Right ventricle myocardium inferior (tissue), 1 donor: ENCODE data around the gene GPER1. TPM values are rescaled to one million over a fixed set of nuclear protein-coding genes. Genes with fewer than 3 reads are reported as not detected.
"Not testable (repeated sequence)": the region's sequence is repeated elsewhere in the genome, so short reads cannot be mapped to it uniquely, and the experiment has no call there.

Source experiments
- ATAC-seq: fragments of 200-7000 bp; cut with Tn5 transposase; one replicate; pipeline ENCODE4 v1.9.1; 2020; ENCODE audit warnings: mild to moderate bottlenecking, moderate library complexity
- DNase-seq: peaks from one replicate; pipeline ENCODE4 v3.0.0; 2021; ENCODE audit errors: missing footprints
- intact Hi-C: fragments of 100-400 bp; cut with DNase I; formaldehyde crosslinking; loops from one replicate; pipeline ENCODE4 v1.11.0; 2022
- total RNA-seq: library from RNA; stranded (reverse); fragmentation: NEBNext Ultra II Directional; extraction: Animal tissue kit (Norgen Biotek cat#: 25700); gene quantifications from one replicate; pipeline ENCODE4 v1.2.1, GENCODE V29; 2021
- donor health status: DM: no; HTN: yes; CAD: no; lungs with severe emphysema.

GPER1 gene
- total RNA-seq, 1 donor from 2014 or later: 3.6 TPM

DNA sequence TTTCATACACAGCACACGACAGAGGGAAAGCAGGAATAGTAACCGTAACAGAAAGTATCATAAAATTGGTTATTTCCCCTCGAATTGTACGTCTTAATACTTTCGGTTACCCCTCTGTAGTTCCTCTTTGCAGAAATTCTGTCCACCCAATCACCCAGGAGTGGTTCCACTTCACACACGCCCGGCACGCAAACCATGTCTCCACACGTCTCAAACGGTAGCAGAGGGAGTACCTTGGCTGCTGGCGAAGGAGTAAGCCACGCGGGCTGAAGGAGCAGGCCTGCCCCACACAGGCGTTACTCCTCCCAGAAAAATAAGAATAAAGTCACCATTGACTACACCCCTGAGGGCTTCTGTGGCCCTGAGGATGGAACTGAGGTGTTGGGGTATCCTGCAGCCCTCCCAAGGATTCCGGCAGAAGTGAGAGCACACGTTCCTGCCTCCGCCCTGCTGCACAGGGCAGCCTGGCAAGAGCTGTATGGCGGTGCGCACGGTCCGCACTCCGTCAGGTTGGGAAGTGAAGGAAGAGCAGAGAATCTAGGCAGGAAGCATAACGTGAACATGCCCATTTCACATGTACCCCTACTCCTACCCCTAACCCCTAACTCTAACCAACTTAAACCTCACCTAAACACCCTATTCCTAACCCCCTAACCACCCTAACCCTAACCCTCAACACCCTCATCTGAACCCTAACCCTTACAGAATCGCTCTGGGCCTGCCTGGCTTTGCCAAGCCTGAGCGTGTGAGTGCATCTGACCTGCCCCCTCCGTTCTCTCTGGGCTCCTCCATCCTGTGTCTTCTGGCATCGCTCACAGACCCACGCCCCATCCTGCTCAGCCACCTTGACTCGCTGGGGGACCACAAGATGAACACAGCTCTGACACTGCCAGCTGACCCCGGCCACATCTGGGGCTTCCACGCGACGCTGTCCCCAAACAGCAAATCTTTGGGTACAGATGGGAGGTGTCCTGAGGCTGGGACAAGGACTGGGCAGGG lies 25.3 kb upstream of the GPER1 start:
- intact Hi-C loops: loop anchor here (5.0 kb wide), 1 partner anchor 35 kb away; no protein-coding TSS in a partner anchor

DNA sequence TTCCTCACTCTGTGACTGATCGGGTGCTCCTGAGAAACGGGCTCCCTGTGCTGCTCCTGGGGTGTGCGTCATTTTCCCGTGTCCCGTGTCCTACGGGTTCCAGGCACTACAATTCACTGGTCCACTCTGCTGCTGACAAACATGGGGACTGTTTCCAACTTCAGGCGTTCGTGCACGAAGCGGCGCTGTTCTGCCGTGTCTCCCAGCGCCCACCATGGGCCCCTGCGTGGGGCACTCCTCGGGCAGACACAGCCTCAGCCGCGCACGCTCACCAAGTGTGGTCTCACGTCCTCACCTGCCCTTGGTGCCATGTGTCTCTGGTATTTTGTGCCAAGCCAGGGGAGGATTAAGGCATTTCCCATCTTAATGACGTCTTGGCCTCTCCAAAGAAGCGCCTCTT lies 24.6 kb upstream of the GPER1 start:
- ATAC-seq (no peak), DNase-seq (peak; percentile 42)
- intact Hi-C loops: loop anchor here (5.0 kb wide), 1 partner anchor 36 kb away; no protein-coding TSS in a partner anchor

More for the DNA sequence above, 25.3 kb upstream of the GPER1 start:
- DNase-seq: no peak
- no peak for ATAC-seq

DNA sequence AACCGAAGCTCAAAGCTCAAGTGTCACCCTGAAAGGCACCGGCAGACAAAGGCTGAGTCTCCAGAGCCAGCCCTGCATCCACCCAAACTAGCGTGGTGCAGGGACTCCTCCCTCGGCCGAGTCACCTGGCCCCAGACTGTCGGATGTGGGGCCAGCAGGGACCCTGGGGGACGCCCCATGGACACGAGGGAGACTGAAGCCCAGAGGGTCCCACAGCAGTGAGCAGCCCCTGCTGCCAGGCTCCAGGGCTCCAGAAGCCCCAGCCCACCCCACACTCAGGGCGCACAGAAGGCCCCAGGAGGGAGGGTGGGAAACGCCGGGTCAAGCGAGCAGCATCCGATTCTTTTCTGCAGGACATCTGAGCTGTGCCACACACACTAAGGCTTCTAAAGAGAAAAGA lies 23.3 kb upstream of the GPER1 start:
- intact Hi-C loops: loop anchor here (5.0 kb wide), 1 partner anchor 37 kb away; no protein-coding TSS in a partner anchor
- DNase-seq: peak; percentile 37
- ATAC-seq: no peak

DNA sequence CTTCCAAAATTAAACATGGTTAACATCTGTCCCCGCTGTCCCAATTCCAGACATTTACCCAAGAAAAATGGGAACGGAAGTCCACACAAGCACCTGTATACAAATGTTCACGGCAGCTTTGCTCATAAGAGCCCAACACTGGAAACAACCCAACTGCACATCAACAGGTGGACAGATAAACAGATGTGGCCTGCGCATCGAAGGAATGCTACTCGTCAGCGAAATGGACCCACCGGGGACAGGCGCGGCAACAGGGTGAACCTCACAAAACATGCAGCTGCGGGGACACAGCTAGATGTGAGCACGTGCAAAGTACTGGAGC lies 22.7 kb upstream of the GPER1 start:
- intact Hi-C loops: loop anchor here (1.0 kb wide), 1 partner anchor 72 kb away; no protein-coding TSS in a partner anchor
- ATAC-seq (no peak), DNase-seq (no peak)

DNA sequence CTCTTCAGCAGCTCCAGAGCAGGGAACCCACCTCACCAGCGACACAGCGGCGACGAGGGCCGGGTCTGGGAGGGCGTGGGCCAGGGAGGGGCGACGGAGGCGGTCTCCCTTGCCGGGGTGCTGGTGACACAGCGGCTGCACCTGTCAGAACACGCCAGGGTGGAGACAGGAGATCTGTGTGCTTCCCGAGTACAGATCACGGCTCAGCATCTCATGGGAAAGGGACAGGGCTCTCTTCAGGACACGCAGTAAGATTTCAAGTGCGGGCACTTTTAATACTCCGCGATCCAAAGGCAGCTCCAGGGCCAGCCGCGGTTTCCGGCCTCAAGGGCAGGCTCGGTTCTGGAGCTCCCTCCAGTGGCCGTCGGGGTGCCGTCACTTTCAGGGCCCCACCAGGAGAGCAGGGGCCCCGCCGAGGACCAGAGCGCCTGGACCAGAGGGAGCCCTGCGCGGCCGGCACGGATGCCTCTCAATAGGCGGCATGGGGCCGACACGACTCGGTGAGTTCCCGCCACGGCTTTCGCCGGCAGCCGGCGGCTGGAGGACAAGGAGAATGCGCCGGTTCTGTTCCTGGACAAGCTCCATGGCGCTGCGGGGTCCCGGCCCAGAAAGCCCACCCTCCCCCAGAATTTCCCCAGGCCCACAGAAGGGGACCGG lies 22.2 kb upstream of the GPER1 start:
- intact Hi-C loops: loop anchor here (1.0 kb wide), 1 partner anchor 72 kb away; no protein-coding TSS in a partner anchor
- ATAC-seq (peak; percentile 97), DNase-seq (peak; percentile 91)

DNA sequence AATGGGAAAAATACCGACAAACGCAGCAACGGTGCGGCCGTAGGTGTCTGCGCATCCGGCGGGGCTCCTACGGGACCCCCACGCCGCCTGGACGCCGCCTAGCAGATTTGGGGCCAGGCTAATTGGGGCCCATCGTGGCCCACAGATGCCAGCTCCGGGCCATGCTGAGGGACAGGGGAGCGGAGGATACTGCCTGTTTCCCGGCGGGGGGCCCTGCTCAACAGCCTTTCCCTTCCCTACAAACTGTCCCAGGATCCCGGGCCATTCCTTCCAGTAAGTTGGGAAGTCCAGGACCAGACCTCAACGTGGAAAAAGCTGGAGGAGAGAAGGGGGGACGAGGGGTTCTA lies 21.7 kb upstream of the GPER1 start:
- intact Hi-C loops: no loop called here
- DNase-seq: no peak
- no peak for ATAC-seq

DNA sequence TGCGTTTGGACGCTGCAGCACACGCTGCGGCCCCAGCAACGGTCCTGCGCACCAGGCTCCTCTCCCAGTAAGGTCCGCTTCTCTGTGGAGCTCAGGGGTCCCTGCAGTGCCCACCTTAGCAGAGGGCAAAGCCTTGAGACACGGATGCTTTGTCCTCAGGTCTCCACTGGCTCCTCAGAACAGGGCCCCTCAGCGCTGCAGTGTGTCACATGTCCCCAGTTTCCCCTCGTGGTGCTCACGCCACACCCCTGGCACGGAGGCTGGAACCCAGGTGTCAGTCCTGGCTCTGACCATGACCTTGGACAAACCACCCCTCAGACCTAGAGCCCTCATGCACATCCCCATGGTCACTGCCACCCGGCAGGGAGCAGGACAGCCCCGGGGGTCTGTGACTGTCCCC lies 19.9 kb upstream of the GPER1 start:
- intact Hi-C loops: no loop called here
- no peak for DNase-seq
- ATAC-seq: no peak

DNA sequence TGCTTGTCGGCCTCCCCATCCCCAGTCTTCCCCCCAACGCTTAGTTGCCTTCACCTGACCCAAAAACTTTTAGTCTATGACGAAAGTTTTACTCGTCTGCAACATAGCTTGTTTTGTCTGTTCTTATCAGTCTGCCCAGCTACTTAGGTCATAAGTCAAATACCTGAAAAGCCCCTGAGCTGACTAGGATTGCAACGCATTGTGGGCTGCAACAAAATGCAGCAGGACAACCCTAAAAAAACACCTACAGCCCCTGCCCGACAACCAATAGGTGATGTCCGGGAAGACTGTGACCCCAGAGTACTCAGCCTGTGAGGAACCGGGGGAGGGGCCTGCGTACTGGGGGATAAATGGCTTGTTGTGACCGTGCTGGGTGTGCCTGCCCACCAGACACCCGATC lies 19.3 kb upstream of the GPER1 start:
- DNase-seq (no peak), ATAC-seq (no peak)
- intact Hi-C loops: no loop called here

DNA sequence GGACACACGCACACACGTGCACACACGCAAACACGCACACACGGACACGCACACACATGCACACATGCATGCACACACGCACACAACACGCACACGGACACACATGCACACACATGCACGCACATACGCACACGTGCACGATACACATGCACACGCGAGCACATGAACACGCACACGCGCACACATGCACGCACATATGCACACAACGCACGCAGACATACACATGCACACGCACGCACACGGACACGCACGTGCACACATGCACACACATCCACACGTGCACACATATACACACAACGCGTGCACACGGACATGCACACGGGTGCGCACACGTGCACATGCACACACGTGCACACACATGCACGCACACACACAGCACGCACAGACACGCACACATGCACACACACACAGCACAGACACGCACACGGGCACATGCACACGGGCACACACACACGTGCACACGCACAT lies 17.3 kb upstream of the GPER1 start:
- DNase-seq (no peak), ATAC-seq (no peak)
- intact Hi-C loops: no loop called here

DNA sequence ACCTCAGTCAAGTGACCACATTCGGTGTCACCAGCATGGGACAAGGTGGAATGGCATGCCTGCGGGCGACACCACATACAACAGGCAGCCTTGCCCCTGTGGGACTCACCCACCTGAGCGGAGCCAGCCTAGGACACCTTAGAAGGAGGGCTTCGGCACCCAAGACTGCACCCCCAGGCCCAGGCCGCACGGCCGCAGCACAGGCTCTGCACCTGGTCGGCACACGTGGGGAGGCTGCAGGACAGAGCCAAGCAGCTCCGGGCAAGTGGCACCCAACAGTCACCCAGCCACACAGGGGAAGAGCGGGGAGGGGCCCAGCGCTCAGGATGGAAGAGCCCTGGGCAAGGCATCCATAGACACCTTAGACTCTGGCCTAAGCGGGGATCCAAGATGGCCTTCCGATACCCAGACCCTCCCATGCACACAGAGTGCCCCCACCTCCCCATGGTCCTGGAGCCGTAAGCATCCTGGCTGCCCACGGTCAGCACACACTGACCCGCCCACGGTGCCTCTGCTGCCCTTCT lies 16.1 kb upstream of the GPER1 start:
- intact Hi-C loops: no loop called here
- no peak for ATAC-seq
- no peak for DNase-seq

DNA sequence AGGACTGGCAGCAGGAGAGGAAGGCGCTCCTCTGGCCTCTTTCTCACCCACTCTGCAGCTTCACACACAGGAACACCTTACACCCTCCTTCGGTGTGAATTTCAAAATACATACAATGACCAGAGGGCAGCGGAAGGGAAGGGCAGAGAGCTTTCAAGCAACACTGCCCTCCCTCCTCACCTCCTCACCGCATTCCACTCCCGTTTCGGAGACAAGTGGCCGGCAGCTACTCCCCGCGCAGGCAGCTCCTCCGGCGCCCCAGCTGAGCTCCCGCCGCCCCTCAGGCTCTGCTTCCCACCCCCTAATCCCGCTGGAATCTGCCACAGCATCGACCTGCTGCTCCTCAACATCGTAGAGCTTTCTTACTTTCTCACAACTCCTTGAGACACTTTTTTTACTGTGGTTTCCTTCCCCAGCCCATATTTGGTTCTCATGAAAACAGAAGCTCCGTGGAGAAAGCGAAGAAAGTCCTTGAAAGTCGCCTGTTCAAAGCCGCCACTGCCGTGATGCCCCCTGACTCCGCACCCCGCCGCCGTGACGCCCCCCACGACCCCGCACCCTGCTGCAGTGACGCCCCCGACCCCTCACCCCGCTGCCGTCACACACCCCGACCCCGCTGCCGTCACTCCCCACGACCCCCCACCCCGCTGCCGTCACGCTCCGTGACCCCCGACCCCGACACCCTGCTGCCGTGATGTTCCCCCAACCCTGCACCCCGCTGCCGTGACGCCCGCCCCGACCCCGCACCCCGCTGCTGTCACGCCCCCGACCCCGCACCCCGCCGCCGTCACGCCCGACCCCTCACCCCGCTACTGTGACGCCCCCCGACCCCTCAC lies 14.6 kb upstream of the GPER1 start:
- intact Hi-C loops: no loop called here
- DNase-seq (no peak), ATAC-seq (no peak)

DNA sequence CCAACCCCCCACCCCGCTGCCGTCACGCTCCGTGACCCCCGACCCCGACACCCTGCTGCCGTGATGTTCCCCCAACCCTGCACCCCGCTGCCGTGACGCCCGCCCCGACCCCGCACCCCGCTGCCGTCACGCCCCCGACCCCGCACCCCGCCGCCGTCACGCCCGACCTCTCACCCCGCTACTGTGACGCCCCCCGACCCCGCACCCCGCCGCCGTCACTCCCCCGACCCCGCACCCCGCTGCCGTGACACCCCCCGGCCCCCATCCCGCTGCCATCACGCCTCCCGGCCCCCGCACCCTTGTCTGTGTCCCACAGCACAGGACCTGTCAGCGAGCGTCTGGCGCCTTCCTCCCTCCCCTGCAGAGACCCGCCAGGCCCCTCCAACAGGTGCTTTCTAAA lies 13.9 kb upstream of the GPER1 start:
- intact Hi-C loops, DNase-seq, ATAC-seq: not testable (repeated sequence)

DNA sequence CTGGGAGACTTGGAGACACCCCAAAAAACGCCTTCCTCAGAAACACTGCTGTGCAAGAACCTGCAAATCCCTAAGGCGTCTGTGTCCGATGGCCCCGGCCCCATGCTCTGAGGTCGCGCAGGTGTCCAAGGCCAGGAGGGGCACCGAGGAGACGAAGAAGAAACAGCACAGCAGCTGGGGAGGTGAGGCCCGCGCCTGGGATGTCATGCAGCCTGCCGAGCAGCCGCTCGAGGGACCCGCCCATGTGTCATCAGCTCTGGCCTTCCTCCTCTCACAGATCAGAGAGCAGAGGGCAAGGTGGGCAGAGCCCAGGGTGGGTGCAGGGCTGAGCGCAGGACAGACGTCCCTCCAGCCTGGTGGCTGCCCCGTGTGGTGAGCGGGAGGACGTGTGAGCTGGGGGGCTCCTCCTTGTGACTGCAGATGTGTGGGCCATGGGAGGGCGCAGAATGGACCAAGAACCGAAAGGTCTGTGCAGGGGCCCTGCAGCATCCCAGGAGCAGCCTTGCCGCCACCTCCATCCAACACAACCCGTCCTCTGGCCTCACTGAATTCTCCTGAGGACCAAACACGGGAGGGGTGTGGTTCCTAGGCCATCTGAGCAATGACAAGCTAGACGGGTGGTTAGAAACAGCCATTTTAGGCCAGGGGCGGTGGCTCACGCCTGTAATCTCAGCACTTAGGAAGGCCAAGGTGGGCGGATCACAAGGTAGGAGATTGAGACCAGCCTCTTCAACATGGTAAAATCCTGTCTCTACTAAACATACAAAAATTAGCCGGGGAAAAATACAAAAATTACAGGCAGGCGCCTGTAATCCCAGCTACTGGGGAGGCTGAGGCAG lies 13.1 kb upstream of the GPER1 start:
- DNase-seq (no peak), ATAC-seq (no peak)
- intact Hi-C loops: no loop called here

DNA sequence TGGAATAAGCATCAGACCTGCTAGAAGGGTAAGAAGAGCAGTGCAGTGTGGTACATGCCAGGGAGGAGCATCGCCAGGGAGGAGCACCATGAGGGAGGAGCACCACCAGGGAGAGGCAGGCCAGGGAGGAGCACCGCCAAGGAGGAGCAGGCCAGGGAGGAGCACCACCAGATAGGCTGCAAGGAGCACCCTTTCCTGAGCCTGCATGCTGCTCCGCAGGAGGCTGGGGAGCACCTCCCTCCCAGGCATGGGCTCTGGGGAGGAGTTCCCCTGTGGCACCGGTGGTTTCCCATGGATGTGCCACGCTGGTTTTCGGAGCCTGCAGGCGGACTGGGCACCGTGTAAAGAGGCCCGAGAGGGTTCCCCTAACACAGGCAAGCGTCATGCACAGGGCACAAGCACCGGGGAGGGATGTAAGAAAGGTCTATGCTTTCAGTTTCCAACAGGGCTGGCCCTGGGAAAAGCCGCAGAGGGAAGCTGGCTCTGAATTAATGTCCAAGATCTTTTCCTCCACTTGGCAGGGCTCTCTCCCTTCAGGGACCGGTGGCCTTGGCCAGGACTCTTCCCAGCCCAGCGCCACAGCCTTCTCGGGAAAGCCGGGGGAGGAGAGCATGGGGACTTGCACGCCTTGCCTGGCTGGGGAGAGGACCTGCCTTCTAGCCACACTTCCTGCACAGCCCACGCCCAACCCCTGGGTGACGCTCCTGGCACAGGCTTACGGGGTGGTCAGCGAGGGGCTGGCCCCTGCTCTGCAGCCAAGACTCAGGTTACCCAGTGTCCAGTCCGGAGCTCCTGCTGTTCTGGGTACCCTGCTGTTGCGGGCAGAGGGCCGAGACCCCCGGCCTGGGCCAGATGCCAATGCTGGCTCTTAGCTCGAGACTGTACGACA lies 11.5 kb upstream of the GPER1 start:
- peak; percentile 70 for DNase-seq
- intact Hi-C loops: no loop called here

DNA sequence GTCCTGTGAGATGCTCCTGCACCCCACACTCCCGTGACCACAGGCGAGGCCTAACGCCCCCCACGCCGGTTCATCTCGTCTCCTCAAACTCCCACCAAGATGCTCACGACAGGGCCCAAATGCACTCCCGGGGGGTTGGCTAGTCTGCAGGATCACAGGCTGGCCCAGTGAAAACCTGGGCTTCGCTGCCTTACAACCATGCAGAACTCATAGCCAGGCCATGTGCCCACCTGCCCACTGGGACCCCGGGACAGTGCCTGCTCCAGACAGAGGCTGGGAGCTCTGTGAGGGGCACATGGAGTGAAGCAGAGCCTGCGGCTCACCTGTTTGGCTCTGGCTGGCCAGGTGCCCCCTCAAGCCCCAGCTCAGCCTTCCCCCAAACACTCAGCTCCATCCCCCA lies 9.4 kb upstream of the GPER1 start:
- DNase-seq: no peak
- intact Hi-C loops: no loop called here
- no peak for ATAC-seq

More for the DNA sequence above, 11.5 kb upstream of the GPER1 start:
- ATAC-seq: peak; percentile 72

DNA sequence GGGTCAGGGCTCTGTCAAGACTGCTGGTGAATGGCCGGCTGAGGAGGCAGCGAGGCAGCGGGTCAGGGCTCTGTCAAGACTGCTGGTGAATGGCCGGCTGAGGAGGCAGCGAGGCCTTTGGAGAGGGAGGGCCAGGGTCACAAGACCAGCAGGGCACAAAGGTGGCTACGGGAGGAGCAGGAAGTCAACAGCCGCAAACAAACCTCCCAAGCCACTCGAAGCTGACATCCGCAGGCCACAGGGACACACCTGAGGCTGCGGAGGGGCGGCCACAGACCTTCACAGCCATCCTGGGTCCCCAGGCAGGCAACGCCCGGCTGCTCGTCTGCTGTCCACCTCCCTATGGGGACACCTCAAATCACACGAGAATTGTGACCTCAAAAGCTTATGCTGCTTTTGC lies 8.9 kb upstream of the GPER1 start:
- DNase-seq (no peak), ATAC-seq (no peak)
- intact Hi-C loops: no loop called here

DNA sequence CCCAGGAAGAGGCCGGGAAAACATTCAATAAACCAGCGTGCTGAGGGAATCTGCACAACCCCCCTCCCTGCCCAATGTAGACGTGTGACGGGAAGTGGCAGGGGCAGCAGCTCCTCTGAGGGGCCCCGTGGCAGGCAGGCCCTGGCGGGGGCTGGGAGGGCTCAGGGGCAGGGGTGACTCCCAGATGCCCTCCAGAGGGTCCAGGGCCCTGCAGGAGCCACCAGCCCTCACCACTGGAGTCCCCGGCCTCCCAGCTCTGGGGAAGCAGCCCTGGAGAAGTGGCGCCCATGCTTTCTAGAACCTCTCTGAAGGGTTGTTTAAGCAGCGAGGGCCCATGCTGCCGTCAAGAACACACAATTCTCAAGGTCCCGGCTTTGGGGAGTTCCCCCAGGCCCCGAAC lies 8.4 kb upstream of the GPER1 start:
- intact Hi-C loops: no loop called here
- DNase-seq: no peak
- no peak for ATAC-seq
